ENCODE measurements around the gene IL1RAPL2.
"Not testable (repeated sequence)": the region's sequence is repeated elsewhere in the genome, so short reads cannot be mapped to it uniquely, and the experiment has no call there.

IL1RAPL2 gene

DNA sequence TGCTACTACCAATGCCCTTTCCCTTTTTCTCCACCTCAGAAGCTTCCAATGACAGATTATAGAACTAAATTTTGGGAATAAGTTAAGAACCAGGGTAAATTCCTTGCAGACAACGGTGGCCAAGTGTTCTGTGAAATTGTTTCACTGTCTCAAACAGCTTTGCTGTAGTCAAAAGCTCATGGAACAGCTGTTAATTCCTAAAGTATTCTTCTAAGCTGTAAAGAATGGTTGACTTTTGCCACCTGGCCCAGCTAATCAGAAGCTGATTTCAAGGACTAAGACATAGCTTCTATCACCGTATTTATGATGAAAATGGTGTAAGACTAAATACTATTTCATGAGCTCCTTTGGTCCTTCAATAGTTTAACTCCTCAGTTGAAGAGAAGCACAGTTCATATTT lies 297.5 kb downstream of the IL1RAPL2 start:
- no peak for DNase-seq

DNA sequence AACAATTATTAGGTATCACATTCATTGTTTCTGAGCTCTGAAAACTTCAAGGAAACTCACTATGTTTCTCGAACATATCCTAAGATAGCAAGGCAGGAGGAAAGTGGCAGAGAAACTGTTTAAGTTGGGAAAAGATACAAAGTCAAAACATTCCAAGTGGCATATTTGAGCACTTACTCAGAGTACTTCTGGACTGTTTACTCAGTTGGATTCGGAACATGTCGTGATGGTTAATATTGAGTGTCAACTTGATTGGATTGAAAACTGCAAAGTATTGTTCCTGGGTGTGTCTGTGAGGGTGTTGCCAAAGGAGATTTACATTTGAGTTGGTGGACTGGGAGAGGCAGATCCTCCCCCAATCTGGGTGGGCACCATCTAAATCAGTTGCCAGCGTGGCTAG lies 298.3 kb downstream of the IL1RAPL2 start:
- no peak for DNase-seq

DNA sequence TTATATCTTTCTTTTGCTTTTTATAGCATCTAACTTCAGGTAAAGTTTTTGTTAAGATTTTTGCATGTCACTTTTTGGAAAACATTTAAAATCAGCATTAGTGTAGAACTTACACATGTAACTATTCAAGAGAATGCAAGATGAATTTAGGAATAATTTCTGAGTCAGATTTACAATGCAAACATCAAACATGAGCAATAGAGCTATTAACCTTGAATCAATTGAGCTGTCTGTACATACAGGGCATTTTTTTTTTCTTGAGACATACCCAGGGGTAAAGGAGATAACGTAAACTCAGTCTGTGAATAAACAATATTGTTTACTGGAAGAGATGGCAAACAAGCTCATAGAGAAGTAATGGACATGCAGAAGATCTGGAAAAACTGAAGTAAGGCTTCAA lies 311.5 kb downstream of the IL1RAPL2 start:
- no peak for DNase-seq

DNA sequence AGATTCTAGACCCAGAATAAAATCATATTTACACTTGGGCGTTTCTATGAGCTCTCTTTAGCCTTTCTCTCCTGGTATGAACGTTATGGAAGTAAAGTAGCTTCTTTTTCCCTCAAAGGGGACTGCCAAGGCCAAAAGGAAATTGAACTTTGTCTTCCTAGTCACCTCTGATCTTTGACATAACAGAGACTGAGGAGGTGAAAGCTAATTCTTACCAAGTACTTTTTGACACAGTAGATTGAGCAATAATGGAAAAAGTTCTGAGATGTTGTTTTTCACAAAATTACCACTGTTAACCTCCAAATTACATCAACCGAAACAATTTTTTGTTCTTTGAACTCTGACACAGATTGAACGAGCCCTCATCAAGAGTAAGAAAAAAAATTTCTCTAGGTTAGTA lies 336.1 kb downstream of the IL1RAPL2 start:
- no peak for DNase-seq

DNA sequence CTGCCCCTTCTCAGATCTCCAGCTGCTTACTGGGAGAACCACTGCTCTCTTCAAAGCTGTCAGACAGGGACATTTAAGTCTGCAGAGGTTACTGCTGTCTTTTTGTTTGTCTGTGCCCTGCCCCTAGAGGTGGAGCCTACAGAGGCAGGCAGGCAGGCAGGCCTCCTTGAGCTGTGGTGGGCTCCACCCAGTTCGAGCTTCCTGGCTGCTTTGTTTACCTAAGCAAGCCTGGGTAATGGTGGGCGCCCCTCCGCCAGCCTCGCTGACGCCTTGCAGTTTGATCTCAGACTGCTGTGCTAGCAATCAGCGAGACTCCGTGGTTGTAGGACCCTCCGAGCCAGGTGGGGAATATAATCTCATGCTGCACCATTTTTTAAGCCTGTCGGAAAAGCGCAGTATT lies 343.7 kb downstream of the IL1RAPL2 start:
- DNase-seq: not testable (repeated sequence)

DNA sequence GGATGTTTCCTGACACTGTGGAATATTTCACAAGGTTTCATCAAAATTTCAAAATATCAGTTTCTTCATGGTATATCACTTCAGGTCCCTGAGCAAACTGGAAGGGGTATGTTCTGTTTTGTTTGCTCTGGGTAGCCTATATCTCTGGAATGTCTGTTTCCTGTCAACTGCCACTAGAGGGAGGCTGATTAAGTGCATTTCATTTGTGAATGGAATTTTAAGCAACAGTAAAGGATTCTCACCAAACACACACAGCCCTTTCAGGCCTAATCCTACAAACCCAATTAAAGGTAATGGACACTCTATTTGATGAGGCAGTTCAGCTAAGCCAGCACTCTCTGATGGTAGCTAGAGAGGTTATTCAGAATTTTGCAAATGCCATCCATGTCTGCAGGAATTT lies 347.3 kb downstream of the IL1RAPL2 start:
- DNase-seq: no peak

DNA sequence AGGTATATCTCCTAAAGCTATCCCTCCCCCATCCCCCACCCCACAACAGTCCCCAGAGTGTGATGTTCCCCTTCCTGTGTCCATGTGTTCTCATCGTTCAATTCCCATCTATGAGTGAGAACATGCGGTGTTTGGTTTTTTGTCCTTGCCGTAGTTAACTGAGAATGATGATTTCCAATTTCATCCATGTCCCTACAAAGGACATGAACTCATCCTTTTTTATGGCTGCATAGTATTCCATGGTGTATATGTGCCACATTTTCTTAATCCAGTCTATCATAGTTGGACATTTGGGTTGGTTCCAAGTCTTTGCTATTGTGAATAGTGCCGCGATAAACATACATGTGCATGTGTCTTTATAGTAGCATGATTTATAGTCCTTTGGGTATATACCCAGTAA lies 348.7 kb downstream of the IL1RAPL2 start:
- DNase-seq: not testable (repeated sequence)

DNA sequence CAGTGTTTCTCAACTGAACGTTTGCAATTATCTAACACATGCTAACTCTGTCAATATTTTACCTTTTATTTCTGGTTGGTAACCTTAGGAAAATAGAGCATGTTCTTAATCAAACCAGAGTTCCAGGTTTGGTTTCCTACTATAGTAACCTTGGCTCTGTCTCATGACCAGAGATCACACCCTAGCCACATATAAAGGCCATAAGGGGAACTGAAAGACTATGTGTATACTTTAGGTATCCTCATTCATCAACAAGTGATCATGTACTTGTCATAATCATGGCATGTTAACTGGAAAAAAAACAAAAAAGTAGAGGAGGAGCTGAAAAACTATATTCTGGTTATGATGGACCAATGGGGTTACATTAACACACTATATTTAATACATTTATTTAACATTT lies 352.1 kb downstream of the IL1RAPL2 start:
- DNase-seq: no peak

DNA sequence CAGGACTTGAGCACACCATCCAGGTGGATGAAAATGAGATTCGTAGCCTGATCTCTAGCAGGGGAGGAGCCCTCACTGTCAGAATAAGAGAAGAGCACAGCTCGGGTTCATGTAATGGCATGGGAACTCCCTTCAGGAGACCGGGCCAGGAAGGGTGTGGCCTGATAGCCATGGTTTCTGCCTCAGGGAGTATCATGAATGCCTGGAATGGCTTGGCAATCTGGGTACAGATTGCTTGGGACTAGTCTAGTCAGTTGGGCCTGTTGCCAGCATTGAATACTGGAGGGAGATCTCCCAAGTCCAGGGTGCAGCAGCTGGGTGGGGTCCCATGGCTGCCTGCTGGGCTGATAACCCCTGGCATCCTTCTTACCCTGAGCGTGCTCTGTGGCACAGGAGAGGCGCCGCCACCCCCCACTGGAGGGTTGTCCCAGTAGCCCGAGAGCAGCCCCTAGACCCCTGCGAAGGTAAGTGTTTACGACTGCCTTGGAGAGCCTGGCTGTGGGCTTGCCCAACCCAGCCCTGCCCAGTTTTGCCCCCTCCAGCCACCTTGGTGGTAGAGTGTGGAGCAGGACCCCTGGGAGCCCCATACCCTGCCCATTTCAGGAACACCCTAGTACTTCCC lies 355.7 kb downstream of the IL1RAPL2 start:
- DNase-seq: no peak

DNA sequence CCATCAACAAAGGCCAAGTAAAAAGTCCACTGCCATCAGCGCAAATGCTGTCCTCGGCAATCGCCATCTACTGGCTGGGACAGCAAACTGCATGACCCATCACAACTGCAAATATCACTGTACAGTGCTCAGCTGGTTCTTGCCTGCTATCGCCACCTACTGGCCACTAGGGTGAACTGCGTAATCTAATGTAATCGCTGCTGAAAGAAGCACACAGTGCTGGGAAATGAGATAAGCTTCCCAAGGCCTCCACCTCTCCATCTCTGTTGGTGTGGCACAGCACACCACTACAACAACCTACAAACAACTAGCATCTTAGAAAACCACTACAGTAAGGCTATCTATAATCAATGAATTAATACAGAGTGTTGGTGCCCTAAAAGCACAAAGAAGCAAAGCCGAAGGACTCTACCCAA lies 356.2 kb downstream of the IL1RAPL2 start:
- DNase-seq: peak; percentile 67

DNA sequence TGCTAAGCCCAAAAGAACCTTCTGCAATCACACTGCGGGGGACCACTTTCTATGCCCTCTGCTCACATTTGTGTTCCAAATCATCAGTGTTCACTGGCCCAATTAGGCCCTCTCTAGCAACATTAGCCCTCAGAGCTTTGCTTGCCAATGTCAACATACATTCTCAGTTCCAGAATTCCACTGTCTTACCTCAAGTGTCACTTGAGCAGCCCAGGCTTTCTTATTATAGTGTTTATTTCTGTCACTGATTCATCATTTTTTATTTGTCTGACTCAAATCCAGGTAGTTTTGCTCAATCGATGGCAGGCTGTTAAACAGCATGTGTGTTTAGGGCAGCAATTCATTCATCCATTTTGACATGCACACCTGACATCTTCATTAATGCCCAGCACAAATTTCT lies 363.3 kb downstream of the IL1RAPL2 start:
- DNase-seq: no peak

DNA sequence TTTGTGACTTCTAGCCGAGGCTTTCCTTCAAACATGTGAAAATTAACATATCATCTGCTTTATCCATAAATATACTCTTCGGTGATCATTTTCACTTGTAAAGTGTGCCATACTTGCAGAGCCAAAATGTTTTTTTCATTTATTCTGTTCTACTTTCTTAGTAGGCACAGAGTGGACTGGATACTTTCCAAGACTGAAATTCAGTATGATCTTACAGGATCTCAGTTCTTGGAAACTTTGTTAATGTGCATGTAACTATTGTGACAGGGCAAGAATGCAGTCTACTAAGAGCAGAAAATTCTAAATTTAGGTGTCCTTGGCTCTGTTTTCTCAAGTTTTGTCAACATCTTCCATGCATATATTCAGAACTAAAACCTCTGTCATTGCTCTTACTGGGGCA lies 369.6 kb downstream of the IL1RAPL2 start:
- DNase-seq: no peak

DNA sequence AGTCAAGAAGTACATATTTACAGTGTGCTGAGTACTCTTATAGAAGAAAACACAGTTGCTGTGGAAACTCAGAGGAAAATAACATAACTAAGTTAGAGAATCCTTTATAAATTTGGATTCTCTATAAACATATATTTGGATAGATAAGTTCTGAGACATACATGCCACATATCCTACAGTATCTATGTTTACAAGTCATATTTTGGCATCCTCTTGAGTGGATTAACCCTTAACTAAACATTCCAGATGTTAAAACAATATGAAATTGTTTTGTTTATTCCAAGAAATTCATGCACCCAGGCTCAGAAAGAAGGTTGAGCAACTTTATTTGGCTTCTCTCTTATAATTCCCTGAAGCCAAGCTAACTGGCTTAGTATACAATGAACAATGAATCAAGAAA lies 387.3 kb downstream of the IL1RAPL2 start:
- no peak for DNase-seq

DNA sequence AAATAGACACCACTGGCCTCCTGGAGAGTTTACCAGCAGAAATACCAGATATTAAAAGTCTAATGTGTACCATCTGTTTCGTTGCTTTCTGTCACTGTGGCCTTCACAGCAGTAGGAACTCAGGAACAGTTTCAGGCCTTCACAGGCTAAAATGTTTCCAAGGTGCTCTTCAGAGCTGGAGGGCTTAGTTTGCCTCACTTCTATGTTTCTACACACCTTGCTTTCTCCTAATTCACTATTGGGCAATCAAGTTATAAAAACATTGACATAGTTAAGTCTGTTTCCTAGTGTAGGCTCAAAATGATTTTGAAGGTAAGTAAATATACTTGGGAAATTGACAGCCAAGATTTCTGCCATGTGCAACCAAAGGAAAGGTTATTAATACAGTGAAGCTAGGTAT lies 395.9 kb downstream of the IL1RAPL2 start:
- DNase-seq: no peak

DNA sequence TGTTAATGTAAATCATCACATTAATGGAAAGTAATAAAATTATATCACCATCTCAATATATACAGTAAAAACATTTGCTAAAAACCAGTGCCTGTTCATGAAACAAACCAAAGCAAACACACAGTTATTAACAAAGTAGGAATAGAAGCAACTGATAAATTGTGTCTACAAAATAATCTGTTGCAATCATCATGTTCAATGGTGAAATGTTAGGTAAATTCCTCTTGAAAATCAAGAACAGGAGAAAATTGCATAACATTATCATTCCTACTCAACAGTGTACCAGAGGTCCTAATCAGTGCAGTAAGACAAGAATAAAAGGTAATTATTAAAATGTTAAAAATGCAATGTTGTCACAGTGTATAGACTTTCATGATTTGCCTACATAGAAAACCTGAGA lies 402.2 kb downstream of the IL1RAPL2 start:
- no peak for DNase-seq

DNA sequence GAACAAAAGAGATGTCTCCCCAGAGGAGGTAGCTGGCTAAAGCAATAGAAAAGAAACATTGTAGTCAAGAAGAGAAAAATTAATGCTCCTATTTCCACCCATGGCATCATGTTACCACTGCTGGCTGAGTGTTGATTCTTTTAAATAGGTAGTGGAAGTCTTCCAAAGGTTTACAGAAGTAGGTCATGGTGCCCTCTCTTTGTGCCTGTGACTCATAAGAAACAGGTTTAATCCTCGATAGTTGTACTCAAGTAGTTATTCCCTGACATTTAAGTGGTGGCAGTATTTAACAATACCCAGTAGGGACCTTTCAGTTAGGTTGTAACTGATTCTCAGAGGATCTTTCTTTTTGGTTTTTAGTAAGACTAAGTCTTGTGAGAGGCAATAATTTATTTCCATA lies 406.7 kb downstream of the IL1RAPL2 start:
- DNase-seq: no peak

DNA sequence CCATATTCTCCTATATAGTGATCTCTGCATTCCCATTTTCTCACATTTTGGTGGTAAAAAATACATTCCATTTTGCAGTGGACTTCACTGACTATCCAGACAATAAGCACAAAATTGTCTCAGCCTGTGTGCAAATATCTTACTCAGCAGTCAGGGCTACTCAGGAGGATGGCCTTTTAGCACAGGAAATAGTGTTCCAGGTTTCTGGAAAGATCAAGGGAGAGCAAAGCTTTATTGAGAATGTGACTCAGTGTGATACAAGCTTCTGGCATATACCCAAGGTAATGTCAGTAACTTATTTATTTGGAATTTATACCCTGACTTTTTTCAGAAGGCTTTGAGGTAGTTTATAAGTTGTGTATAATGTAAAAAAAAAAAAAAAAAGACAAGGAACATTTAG lies 421.1 kb downstream of the IL1RAPL2 start:
- DNase-seq: no peak

DNA sequence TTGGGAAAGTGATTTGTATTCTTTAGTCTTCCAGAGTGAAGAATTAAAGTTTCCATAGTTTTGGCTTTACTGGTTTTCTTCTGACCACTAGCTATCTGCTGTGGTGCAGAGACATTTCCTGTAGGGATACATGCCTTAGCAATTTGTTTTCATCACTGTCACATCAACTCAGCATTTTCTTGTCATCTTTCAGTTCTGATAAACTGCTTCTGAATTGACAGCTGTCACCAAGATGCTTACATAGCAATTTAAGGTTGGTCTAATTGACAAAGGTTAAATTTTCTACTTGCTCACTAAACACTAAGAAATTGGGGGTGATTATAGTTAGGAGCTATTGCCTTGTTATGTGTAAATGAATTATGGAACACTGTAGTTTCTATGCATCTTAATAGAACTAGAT lies 422.0 kb downstream of the IL1RAPL2 start:
- DNase-seq: no peak

DNA sequence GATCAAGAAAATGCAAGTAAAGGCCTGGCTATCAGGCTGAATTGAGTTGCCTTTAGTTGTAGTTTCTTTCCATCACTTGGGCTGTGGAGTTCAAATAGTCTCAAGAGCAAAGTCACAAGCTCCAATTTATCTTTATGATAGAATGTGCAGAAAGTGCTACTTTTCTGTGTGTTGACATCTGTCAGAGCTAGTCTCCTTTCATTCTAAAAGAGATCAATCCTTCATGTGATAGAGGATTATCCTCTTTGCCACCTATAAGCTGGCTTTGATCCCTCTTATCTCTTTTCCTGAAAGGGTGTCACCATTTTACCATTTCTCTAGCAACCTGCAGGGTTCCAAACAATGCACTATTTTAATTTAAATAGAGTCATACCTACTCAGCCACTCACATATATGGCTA lies 429.5 kb downstream of the IL1RAPL2 start:
- DNase-seq: no peak

DNA sequence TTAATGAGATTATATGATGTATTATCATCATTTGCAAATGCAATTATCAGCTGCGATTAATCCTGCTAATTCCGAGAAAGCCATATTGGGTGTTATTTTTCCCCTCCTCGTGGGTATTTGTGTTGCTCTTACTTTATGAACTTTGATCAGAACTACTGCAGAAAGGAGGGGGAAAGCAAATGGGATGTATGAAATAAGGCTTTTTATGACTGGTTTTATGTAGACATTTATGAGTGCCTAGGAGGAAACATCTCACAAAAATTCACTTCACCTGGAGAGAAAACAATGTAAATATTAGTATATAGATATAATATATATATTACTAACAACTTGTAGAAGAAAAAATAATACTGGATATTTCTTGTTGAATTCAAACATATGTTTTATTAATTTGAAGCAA lies 440.1 kb downstream of the IL1RAPL2 start:
- no peak for DNase-seq

DNA sequence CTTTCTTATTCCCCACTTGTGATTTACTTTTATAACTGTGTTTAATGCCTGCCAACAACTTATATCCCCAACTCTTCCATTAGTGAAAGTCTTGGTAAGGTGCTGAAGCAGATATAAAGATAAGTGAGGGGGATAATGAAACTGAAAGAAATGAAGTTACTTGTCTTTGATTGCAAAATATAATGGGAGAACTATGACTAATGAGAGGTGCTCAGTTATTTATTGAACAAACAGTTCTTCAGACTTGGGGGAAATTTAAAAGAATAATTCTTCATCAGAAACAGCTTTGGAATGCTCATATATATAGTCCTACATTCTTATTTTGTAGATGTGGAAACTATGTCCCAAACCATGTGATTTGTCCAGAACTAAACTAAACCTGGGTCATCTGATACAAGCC lies 441.0 kb downstream of the IL1RAPL2 start:
- no peak for DNase-seq

DNA sequence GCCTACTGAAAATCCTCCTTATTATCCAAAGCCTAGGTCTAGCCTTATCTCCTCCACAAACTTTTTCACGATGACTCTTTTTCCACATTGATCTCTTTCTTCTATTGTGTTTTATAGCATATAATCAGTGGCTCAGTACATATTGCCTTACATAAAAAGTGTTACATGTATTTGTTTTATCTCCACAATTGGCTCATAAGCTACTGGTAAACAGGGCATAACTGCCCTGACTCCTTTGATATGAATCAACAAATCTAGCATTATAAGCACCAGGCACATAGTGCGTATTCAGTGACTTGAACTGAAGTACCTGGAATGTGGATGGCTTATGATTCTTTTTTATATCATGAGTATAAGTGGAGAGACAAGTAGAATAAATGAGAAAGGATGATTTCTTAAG lies 447.7 kb downstream of the IL1RAPL2 start:
- DNase-seq: no peak

DNA sequence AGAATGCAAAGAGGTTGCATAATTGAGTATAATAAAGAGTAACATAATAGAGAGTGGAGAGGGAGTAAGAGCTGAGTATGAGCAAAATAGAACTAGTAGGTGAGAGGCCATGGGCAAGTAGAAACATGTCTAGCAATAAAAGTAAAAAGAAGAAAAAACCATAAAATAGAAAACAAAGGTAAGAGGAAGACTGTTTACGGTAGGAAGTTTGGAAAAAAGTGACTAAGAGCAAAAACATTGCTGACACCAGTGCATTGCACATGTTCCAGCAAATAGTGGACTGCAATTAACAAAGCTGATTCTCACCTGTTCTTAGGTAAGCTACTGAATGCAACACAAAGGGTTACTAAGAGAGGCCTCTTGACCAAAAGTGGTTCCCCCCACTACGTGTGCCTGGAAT lies 451.6 kb downstream of the IL1RAPL2 start:
- no peak for DNase-seq

DNA sequence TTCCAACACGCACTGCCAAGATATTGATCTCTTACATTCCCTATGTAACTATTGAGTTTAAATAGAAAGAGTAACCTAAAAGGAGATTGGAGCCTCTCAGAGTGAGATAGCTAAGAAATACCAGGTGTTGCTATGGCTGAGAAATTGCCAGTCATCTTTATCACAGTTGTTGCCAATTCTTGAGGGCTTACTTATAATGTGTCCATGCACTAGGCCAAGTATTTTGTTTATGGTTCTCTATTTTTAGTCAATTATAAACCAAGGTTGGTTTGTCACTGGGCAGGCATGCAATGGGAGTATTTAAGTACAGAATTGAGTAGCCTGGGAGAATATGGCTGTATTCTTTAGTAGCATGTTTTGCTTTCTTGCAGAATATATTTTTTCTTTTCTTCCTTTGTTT lies 452.9 kb downstream of the IL1RAPL2 start:
- DNase-seq: no peak

DNA sequence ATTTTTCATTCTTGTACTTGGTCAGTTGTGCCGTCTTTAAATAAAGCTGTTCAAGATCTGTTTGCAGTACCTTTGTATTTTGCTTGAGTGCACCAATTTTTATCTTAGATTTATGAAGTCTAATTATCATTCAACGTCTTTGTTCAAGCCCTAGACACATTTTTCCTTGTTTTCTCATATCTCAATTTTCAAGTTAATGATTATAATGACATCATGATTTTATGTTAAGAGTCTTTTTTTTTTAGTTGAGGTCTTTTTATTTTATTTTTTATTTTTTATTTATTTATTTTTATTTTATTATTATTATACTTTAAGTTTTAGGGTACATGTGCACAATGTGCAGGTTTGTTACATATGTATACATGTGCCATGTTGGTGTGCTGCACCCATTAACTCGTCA lies 463.0 kb downstream of the IL1RAPL2 start:
- DNase-seq: not testable (repeated sequence)
